Adrenal gland (tissue), 12 donors: Measurements from ENCODE around the gene PPP1R14C. TPM values are rescaled to one million over a fixed set of nuclear protein-coding genes. Genes with fewer than 3 reads are reported as not detected.
"Not testable (repeated sequence)": the region's sequence is repeated elsewhere in the genome, so short reads cannot be mapped to it uniquely, and the experiment has no call there.

Experiments used
- DNase-seq, 7 donors: peaks; one replicate each; pipeline ENCODE4 v3.0.0-alpha.2; 2019 to 2020
- H3K27ac ChIP-seq, 5 donors: fragments of 200-600 bp; sonication (generic) in 4 of 5; 1 replicate in 3 of 5; 2 replicates in 2 of 5; pipeline versions ENCODE4 v1.5.1 to v1.8.0; 2016 to 2020; ENCODE audit warnings: mild to moderate bottlenecking in 1 of 5
- H3K27me3 ChIP-seq: fragments of 200-600 bp; 2 replicates; pipeline ENCODE4 v1.8.0; 2021
- H3K36me3 ChIP-seq, 2 donors: fragments of 200-600 bp; replicated peaks in 1 of 2; 1 replicate in 1 of 2; 2 replicates in 1 of 2; pipeline versions ENCODE4 v1.5.1 to v1.8.0; 2018 to 2022
- H3K4me1 ChIP-seq, 2 donors: fragments of 200-600 bp; replicated peaks in 1 of 2; 1 replicate in 1 of 2; 2 replicates in 1 of 2; pipeline versions ENCODE4 v1.5.1 to v1.8.0; 2018 to 2021
- H3K4me3 ChIP-seq, 4 donors: fragments of 200-600 bp; sonication (generic) in 3 of 4; one replicate each; pipeline ENCODE4 v1.5.1; 2016 to 2018
- H3K9me3 ChIP-seq, 3 donors: fragments of 200-600 bp; sonication (generic) in 1 of 3; replicated peaks in 1 of 3; 1 replicate in 2 of 3; 2 replicates in 1 of 3; pipeline versions ENCODE4 v1.5.1 to v1.8.0; 2016 to 2021
- CTCF ChIP-seq, 6 experiments: fragments of 450-650 bp in 4 of 6; fragments of 200-600 bp in 2 of 6; sonication (generic) in 1 of 6; IDR thresholded peaks; 1 replicate in 5 of 6; 2 replicates in 1 of 6; pipeline versions ENCODE4 v1.5.1 to v1.8.0; 2016 to 2021; ENCODE audit warnings: antibody characterized with exemption in 6 of 6, mild to moderate bottlenecking in 2 of 6, moderate library complexity in 1 of 6
- POLR2A ChIP-seq, 2 donors: fragments of 450-650 bp; IDR thresholded peaks; one replicate each; pipeline ENCODE4 v1.6.1; 2017; ENCODE audit warnings: antibody characterized with exemption in 2 of 2, mild to moderate bottlenecking in 2 of 2, moderate library complexity in 1 of 2
- WGBS, 4 donors: extraction: QIAGEN DNeasy Blood & Tissue Kit in 2 of 4; methylation state at CpG; one replicate each; pipeline versions ENCODE4 v1.1.5 to v1.1.7; 2013 to 2017; 5-methylcytosine and 5-hydroxymethylcytosine counted together
- intact Hi-C, 2 donors: fragments of 100-400 bp; cut with DNase I; formaldehyde crosslinking; loops; one replicate each; pipeline versions ENCODE4 v1.14.1 to v1.15.0; 2022 to 2023
- polyA plus RNA-seq, 3 donors: library from polyadenylated mRNA; stranded (reverse); fragments of 200-250 nt in 2 of 3; fragments of 350-450 nt in 1 of 3; fragmentation: Illumina TruSeq in 1 of 3; extraction: RNeasy Lipid Tissue Mini Kit (QIAGEN cat#74804) in 1 of 3; gene quantifications; one replicate each; pipeline ENCODE4 v1.2.3, GENCODE V29; 2013 to 2014
- total RNA-seq, 9 donors: library from RNA; depleted of rRNA in 4 of 9; stranded (reverse); fragments of >200 nt in 4 of 9; fragments of 120-200 nt in 1 of 9; fragmentation: NEBNext Ultra II Directional in 1 of 9; extraction: Animal tissue kit (Norgen Biotek cat#: 25700) in 1 of 9; gene quantifications; one replicate each; pipeline versions ENCODE4 v1.1.0 to v1.2.4, GENCODE V29; 2013 to 2023
- donor health status: healthy with polysubstance abuse.
- donor health status: Bipolar disorder and iron deficiency.
- donor health status: DM: yes; HTN: yes; CAD: no.
- donor health status: DM: no; HTN: no; CAD: no.
- donor health status: DM: no; HTN: no; CAD: no.
- donor health status: DM: yes; HTN: yes; CAD: no.

Gene PPP1R14C
- total and polyA plus RNA-seq, 12 donors: 0.11 to 0.46 (median 0.17) TPM; not detected in 5

GRCh38 chr6:150238846-150239407 is 96.1 kb downstream of the PPP1R14C start:
- no peak overlapping the region for H3K4me3 ChIP-seq
- no peak for DNase-seq
- H3K36me3 ChIP-seq: no peaks in the 10 kb centered on the region
- no peaks in the 10 kb centered on the region for H3K27me3 ChIP-seq
- no peaks in the 10 kb centered on the region for H3K9me3 ChIP-seq
- WGBS, 4 donors: 78 to 83% (median 81%) methylated on average over 6 of the region's 6 CpGs
- intact Hi-C loops: no loop called here
- no peak overlapping the region for H3K27ac ChIP-seq
- no peak for TF ChIP-seq CTCF (IDR thresholded peaks at IDR 0.05)
- TF ChIP-seq POLR2A (IDR thresholded peaks at IDR 0.05): no peak
- no peaks in the 10 kb centered on the region for H3K4me1 ChIP-seq

- H3K4me1 ChIP-seq, H3K4me3 ChIP-seq, H3K27ac ChIP-seq, H3K9me3 ChIP-seq, H3K36me3 ChIP-seq, H3K27me3 ChIP-seq, intact Hi-C loops, DNase-seq: not testable (repeated sequence)
- WGBS, 4 donors: 85 to 92% (median 90%) methylated on average over 5 of the region's 5 CpGs
These were observed 98.9 kb downstream of the PPP1R14C start for GRCh38 chr6:150241756-150242155.

- Histone ChIP-seq H3K36me3 (no peaks in the 10 kb centered on the region), H3K27ac (no peak overlapping the region), H3K4me3 (no peak overlapping the region), H3K9me3 (no peaks in the 10 kb centered on the region), H3K27me3 (no peaks in the 10 kb centered on the region), H3K4me1 (no peaks in the 10 kb centered on the region)
- TF ChIP-seq CTCF (IDR thresholded peaks at IDR 0.05) (no peak), POLR2A (IDR thresholded peaks at IDR 0.05) (no peak)
- WGBS, 4 donors: 63 to 78% (median 75%) methylated on average over 2 of the region's 2 CpGs
- intact Hi-C loops: no loop called here
- no peak for DNase-seq
These were observed 100.9 kb downstream of the PPP1R14C start for GRCh38 chr6:150243620-150244314.

GRCh38 chr6:150245148-150245935 is 102.5 kb downstream of the PPP1R14C start:
- WGBS, 4 donors: 82 to 88% (median 83%) methylated on average over 6 of the region's 6 CpGs
- TF ChIP-seq CTCF (IDR thresholded peaks at IDR 0.05) (no peak), POLR2A (IDR thresholded peaks at IDR 0.05) (no peak)

More at GRCh38 chr6:150245148-150245935, 102.5 kb downstream of the PPP1R14C start:
- no peak for DNase-seq
- Histone ChIP-seq H3K4me1 (no peaks in the 10 kb centered on the region), H3K27ac (no peak overlapping the region), H3K36me3 (no peaks in the 10 kb centered on the region), H3K27me3 (no peaks in the 10 kb centered on the region), H3K4me3 (no peak overlapping the region), H3K9me3 (no peaks in the 10 kb centered on the region)
- intact Hi-C loops: no loop called here
